ENCODE measurements around the gene DCLK2.

GRCh38 chr4:150050566-150050965, 27.7 kb upstream of the DCLK2 start:
- TF ChIP-seq CTCF (IDR thresholded peaks at IDR 0.05) (no peak), EZH2 (IDR thresholded peaks at IDR 0.05; ENCODE audit: borderline replicate concordance, insufficient read depth, low read depth, low read length, poor library complexity, severe bottlenecking) (no peak)
